Subcutaneous abdominal adipose tissue (tissue), 5 donors: ENCODE measurements around the gene HOXD8.

Source experiments
- H3K27ac ChIP-seq: one replicate; pipeline ENCODE4 v1.7.0; 2013; ENCODE audit warnings: low read depth, mild to moderate bottlenecking, inconsistent platforms, low read length, moderate library complexity
- H3K27me3 ChIP-seq, 5 donors: one replicate each; pipeline ENCODE4 v1.7.0; 2013; ENCODE audit warnings: low read length in 5 of 5, inconsistent platforms in 1 of 5; ENCODE audit not compliant: control insufficient read depth in 5 of 5, insufficient read depth in 4 of 5
- H3K36me3 ChIP-seq, 5 donors: one replicate each; pipeline ENCODE4 v1.7.0; 2013; ENCODE audit warnings: low read length in 5 of 5; ENCODE audit not compliant: control insufficient read depth in 5 of 5, insufficient read depth in 5 of 5
- H3K4me1 ChIP-seq, 5 donors: one replicate each; pipeline ENCODE4 v1.7.0; 2013; ENCODE audit warnings: low read length in 5 of 5, mild to moderate bottlenecking in 3 of 5, moderate library complexity in 1 of 5; ENCODE audit not compliant: control insufficient read depth in 5 of 5, insufficient read depth in 5 of 5
- H3K4me3 ChIP-seq, 5 donors: one replicate each; pipeline ENCODE4 v1.7.0; 2013; ENCODE audit warnings: low read length in 5 of 5, low read depth in 1 of 5
- H3K9ac ChIP-seq, 5 donors: one replicate each; pipeline ENCODE4 v1.7.0; 2013; ENCODE audit warnings: low read length in 5 of 5, mild to moderate bottlenecking in 4 of 5, moderate library complexity in 3 of 5
- H3K9me3 ChIP-seq, 5 donors: one replicate each; pipeline ENCODE4 v1.7.0; 2013; ENCODE audit warnings: low read length in 5 of 5; ENCODE audit not compliant: control insufficient read depth in 5 of 5
- donor health status: healthy.
- donor health status: healthy.
- donor health status: healthy.
- donor health status: healthy.
- donor health status: healthy.

The HOXD8 gene

GRCh38 chr2:176128982-176129796, at the start of gene HOXD8:
HOXD8 (plus strand) TSS chr2:176129705; CDS start chr2:176130367, 662 bp downstream.
- peak within 1 kb of the TSS; percentile 79 for H3K27ac ChIP-seq
- peak within 1 kb of the TSS in 4 of 5 donors; percentile 40 to 62 (median 56) for H3K9ac ChIP-seq
- H3K36me3 ChIP-seq, result no peaks in the 10 kb centered on the region
- H3K4me1 ChIP-seq, result peaks cover 0 to 46% (median 40%) of the 10 kb centered on the region in 5 donors
- peak within 1 kb of the TSS; percentile 63 to 83 (median 73) for H3K4me3 ChIP-seq
- peaks cover 0 to 41% (median 8%) of the 10 kb centered on the region in 5 donors for H3K27me3 ChIP-seq
- H3K9me3 ChIP-seq, result no peaks in the 10 kb centered on the region

- Histone ChIP-seq H3K9me3 (peaks cover 0 to 12% (median 5%) of the 10 kb centered on the region in 5 donors), H3K27ac (no peak overlapping the region), H3K9ac (no peak overlapping the region), H3K4me3 (peak overlapping the region in 4 of 5 donors; percentile 17 to 56 (median 44)), H3K27me3 (peaks cover 79 to 90% (median 88%) of the 10 kb centered on the region in 5 donors), H3K36me3 (no peaks in the 10 kb centered on the region), H3K4me1 (peaks cover 0 to 34% (median 23%) of the 10 kb centered on the region in 5 donors)
These were observed 49.5 kb upstream of the HOXD8 start for GRCh38 chr2:176079831-176080539.

GRCh38 chr2:176080540-176081375, 48.7 kb upstream of the HOXD8 start:
- H3K36me3 ChIP-seq, result no peaks in the 10 kb centered on the region
- H3K4me1 ChIP-seq, result peaks cover 0 to 41% (median 26%) of the 10 kb centered on the region in 5 donors
- peaks cover 80 to 90% (median 88%) of the 10 kb centered on the region in 5 donors for H3K27me3 ChIP-seq
- peaks cover 0 to 9% (median 5%) of the 10 kb centered on the region in 5 donors for H3K9me3 ChIP-seq
- peak overlapping the region in 3 of 5 donors; percentile 17 to 56 (median 55) for H3K4me3 ChIP-seq
- H3K27ac ChIP-seq, result no peak overlapping the region
- no peak overlapping the region for H3K9ac ChIP-seq

- Histone ChIP-seq H3K4me3 (no peak overlapping the region), H3K9ac (no peak overlapping the region), H3K27me3 (peaks cover 81 to 91% (median 88%) of the 10 kb centered on the region in 5 donors), H3K27ac (no peak overlapping the region), H3K36me3 (no peaks in the 10 kb centered on the region), H3K4me1 (peaks cover 0 to 48% (median 32%) of the 10 kb centered on the region in 5 donors), H3K9me3 (peaks cover 0 to 9% (median 5%) of the 10 kb centered on the region in 5 donors)
These were observed 48.1 kb upstream of the HOXD8 start for GRCh38 chr2:176081376-176081836.

GRCh38 chr2:176081837-176082524, 47.5 kb upstream of the HOXD8 start:
- Histone ChIP-seq H3K4me3 (no peak overlapping the region), H3K4me1 (peaks cover 0 to 48% (median 32%) of the 10 kb centered on the region in 5 donors)

DNA sequence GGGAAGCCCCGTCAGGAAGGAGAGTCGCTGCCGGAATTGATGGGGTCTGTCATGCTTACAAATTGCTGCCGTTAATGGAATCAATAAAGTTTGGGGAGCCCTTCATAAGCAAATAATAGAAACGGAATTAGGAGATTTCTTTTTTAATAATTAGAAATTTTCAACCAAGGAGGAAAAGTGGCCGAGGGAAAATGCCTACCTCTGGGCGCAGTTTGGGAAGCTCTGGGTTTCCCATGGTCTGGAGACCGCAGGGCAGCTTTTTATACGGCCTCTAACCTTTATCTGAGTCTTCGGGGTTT, 47.0 kb upstream of the HOXD8 start:
- H3K4me1 ChIP-seq, result peaks cover 0 to 48% (median 32%) of the 10 kb centered on the region in 5 donors
- peaks cover 0 to 9% (median 5%) of the 10 kb centered on the region in 5 donors for H3K9me3 ChIP-seq
- H3K4me3 ChIP-seq, result no peak overlapping the region
- H3K27me3 ChIP-seq, result peaks cover 79 to 91% (median 89%) of the 10 kb centered on the region in 5 donors
- H3K9ac ChIP-seq, result no peak overlapping the region
- H3K27ac ChIP-seq, result no peak overlapping the region
- H3K36me3 ChIP-seq, result no peaks in the 10 kb centered on the region

More at GRCh38 chr2:176081837-176082524, 47.5 kb upstream of the HOXD8 start:
- Histone ChIP-seq H3K36me3 (no peaks in the 10 kb centered on the region), H3K9me3 (peaks cover 0 to 9% (median 5%) of the 10 kb centered on the region in 5 donors), H3K9ac (no peak overlapping the region), H3K27ac (no peak overlapping the region), H3K27me3 (peaks cover 79 to 91% (median 88%) of the 10 kb centered on the region in 5 donors)

- H3K27ac ChIP-seq, result no peak overlapping the region
- H3K36me3 ChIP-seq, result no peaks in the 10 kb centered on the region
- H3K9me3 ChIP-seq, result peaks cover 0 to 9% (median 5%) of the 10 kb centered on the region in 5 donors
- H3K4me1 ChIP-seq, result peaks cover 0 to 52% (median 36%) of the 10 kb centered on the region in 5 donors
- H3K4me3 ChIP-seq, result no peak overlapping the region
- H3K27me3 ChIP-seq, result peaks cover 84 to 95% (median 93%) of the 10 kb centered on the region in 5 donors
- H3K9ac ChIP-seq, result no peak overlapping the region
These were observed 46.4 kb upstream of the HOXD8 start for GRCh38 chr2:176082824-176083751.

DNA sequence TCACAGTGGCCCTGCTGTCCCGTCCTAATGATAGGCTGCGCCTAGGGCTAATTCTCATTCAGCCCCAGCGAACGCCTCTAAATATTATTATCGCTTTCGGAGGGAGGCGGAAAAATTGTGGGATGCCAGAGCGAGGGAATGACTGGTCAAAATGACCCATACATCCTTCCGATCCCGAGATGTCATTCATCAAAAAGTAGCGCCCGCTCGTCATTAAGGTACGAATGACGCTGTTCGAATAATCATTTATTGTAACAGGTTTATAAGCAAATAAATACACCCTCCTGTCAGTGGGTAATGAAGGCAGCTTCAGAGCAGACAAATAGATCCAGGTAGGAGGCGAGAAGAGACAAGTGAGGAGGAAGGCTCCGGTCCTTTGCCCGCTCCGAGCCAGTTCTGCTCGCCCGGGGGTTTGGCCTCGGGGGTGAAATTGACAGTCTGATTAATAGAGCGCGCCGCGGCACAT, 45.7 kb upstream of the HOXD8 start, which contains the start of gene EVX2:
Gene EVX2, minus strand, starts transcription at position 167 of the 466 bp plus-strand sequence. CDS start 186 bp downstream, outside the sequence.
- Histone ChIP-seq H3K27me3 (peaks cover 83 to 95% (median 93%) of the 10 kb centered on the region in 5 donors), H3K36me3 (no peaks in the 10 kb centered on the region), H3K9ac (no peak within 1 kb of the TSS), H3K4me3 (no peak within 1 kb of the TSS), H3K4me1 (peaks cover 0 to 58% (median 41%) of the 10 kb centered on the region in 5 donors), H3K27ac (no peak within 1 kb of the TSS), H3K9me3 (peaks cover 0 to 7% (median 5%) of the 10 kb centered on the region in 5 donors)
